DND-41 (cell line): ENCODE data around the gene JUND.

ENCODE experiments used
- ATAC-seq: fragments of 200-7000 bp; cut with Tn5 transposase; 3 replicates; pipeline ENCODE4 v1.9.1; 2021; ENCODE audit warnings: low read depth; ENCODE audit not compliant: insufficient read depth
- DNase-seq: peaks from one replicate; pipeline ENCODE4 v3.0.0-alpha.2; 2020
- H2AFZ ChIP-seq: 2 replicates; pipeline ENCODE4 v1.6.0; 2012; ENCODE audit warnings: low read depth, low read length
- H3K27ac ChIP-seq: 2 replicates; pipeline ENCODE4 v1.5.1; 2012; ENCODE audit warnings: low read length, inconsistent platforms
- H3K27me3 ChIP-seq: fragments of 200-600 bp; sonication (generic); 2 replicates; pipeline ENCODE4 v1.6.0; 2012; ENCODE audit warnings: low read length, mild to moderate bottlenecking, inconsistent platforms; ENCODE audit not compliant: insufficient read depth, poor library complexity
- H3K36me3 ChIP-seq: 2 replicates; pipeline ENCODE4 v1.5.1; 2012; ENCODE audit warnings: low read length, inconsistent platforms; ENCODE audit not compliant: insufficient read depth
- H3K4me1 ChIP-seq: 2 replicates; pipeline ENCODE4 v1.5.1; 2012; ENCODE audit warnings: mild to moderate bottlenecking, low read length; ENCODE audit not compliant: insufficient read depth
- H3K4me2 ChIP-seq: 2 replicates; pipeline ENCODE4 v1.6.0; 2012; ENCODE audit warnings: mild to moderate bottlenecking, moderate library complexity, low read length, inconsistent platforms; ENCODE audit not compliant: insufficient read depth
- H3K4me3 ChIP-seq, 2 experiments: fragments of 200-600 bp in 1 of 2; shearing (Covaris generic) in 1 of 2; 2 replicates each; pipeline ENCODE4 v1.5.1; 2012 to 2016; ENCODE audit warnings: inconsistent platforms in 2 of 2, low read length in 2 of 2, mild to moderate bottlenecking in 2 of 2, low read depth in 1 of 2, moderate library complexity in 1 of 2
- H3K79me2 ChIP-seq: 2 replicates; pipeline ENCODE4 v1.6.0; 2012; ENCODE audit warnings: low read length, inconsistent platforms; ENCODE audit not compliant: insufficient read depth
- H3K9ac ChIP-seq: 2 replicates; pipeline ENCODE4 v1.6.0; 2012; ENCODE audit warnings: low read depth, mild to moderate bottlenecking, inconsistent platforms, low read length, moderate library complexity
- H3K9me3 ChIP-seq: 2 replicates; pipeline ENCODE4 v1.5.1; 2012; ENCODE audit warnings: low read length, moderate library complexity, mild to moderate bottlenecking, inconsistent platforms; ENCODE audit not compliant: insufficient read depth, severe bottlenecking
- H4K20me1 ChIP-seq: 2 replicates; pipeline ENCODE4 v1.6.0; 2012; ENCODE audit warnings: low read length; ENCODE audit not compliant: insufficient read depth
- CTCF ChIP-seq: IDR thresholded peaks from 2 replicates; pipeline ENCODE4 v1.5.1; 2012; ENCODE audit warnings: borderline replicate concordance, low read length, moderate library complexity, mild to moderate bottlenecking; ENCODE audit not compliant: poor library complexity, severe bottlenecking; ENCODE audit errors: extremely low read depth
- EZH2 ChIP-seq: IDR thresholded peaks from 3 replicates; pipeline ENCODE4 v1.6.1; 2012; ENCODE audit warnings: borderline replicate concordance, low read depth, mild to moderate bottlenecking, moderate library complexity, low read length, inconsistent platforms; ENCODE audit not compliant: severe bottlenecking

JUND gene

GRCh38 chr19:18232540-18233223, 48.7 kb downstream of the JUND start:
- no peak overlapping the region for H2AFZ ChIP-seq
- no peak overlapping the region for H3K9ac ChIP-seq
- H3K27ac ChIP-seq, result no peak overlapping the region
- DNase-seq (no peak), ATAC-seq (no peak)
- no peaks in the 10 kb centered on the region for H3K79me2 ChIP-seq
- H3K4me2 ChIP-seq, result no peak overlapping the region
- no peaks in the 10 kb centered on the region for H3K4me1 ChIP-seq
- no peaks in the 10 kb centered on the region for H3K36me3 ChIP-seq
- TF ChIP-seq CTCF (no peak), EZH2 (no peak)
- peaks cover 12% of the 10 kb centered on the region; the same call in 1 of the 2 replicates for H4K20me1 ChIP-seq
- no peak overlapping the region for H3K4me3 ChIP-seq
- no peaks in the 10 kb centered on the region for H3K9me3 ChIP-seq
- no peaks in the 10 kb centered on the region for H3K27me3 ChIP-seq

DNA sequence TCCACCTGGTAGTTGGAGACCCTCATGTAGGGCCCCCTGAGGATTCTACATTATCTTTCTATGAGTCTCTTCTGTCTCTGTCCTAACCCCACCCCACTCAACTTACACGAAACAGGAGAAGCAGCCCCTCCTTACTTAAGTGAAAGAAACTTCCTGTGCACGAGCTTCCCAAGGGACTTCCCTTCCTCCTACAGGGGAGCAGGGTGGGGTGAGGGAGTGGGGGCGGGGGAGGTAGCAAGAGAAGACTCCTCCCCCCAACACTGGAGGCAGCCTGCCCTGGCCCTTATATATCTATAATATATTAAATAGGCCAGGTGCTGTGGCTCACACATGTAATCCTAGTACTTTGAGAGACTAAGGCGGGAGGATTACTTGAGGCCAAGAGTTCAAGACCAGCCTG, 49.6 kb downstream of the JUND start:
- Histone ChIP-seq H3K9ac (no peak overlapping the region), H2AFZ (no peak overlapping the region), H4K20me1 (peaks cover 20% of the 10 kb centered on the region; the same call in 1 of the 2 replicates), H3K9me3 (no peaks in the 10 kb centered on the region), H3K4me2 (no peak overlapping the region), H3K36me3 (no peaks in the 10 kb centered on the region), H3K27me3 (no peaks in the 10 kb centered on the region), H3K27ac (no peak overlapping the region), H3K79me2 (no peaks in the 10 kb centered on the region), H3K4me3 (no peak overlapping the region), H3K4me1 (no peaks in the 10 kb centered on the region)
- ATAC-seq (peak; percentile 55; the same call in 1 of the 3 replicates), DNase-seq (peak; percentile 21)
- TF ChIP-seq EZH2 (no peak), CTCF (no peak)

DNA sequence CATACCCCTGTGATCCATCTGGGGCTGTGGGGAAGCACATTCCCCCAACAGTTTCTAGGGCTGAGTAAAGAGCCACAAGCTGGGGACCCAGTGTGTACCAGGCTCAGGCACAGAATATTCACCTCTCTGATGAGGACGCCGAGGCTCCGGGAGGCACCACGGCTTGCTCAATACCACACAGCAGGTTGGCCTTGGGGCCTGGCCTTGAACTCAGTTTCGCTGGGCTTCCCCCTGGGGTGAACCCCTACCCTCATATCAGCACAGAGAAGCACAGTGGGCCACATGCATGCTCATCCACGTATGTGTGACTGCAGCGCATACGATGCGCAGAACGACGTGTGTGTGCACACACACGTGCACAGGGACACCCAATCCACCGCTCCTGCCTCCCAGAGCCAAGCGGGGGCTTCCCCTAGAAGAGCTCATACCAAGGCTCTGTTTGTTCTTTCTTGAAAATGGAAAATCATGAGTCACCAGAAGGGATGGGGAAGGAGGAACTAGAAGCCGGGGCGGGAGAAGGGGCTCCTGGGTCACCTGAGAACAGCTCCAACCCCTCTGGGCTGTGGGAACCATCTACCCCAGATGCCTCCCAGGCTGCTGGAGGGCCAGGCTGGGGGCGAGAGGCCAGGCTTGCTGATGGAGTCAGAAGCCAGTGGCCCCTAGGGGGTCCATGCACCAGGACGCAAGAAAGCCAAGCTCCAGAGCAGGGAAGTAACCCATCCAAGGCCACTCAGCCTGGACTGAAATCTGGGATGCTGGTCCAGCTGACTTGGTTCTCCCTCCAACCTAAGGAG, 50.3 kb downstream of the JUND start:
- no peak overlapping the region for H3K9ac ChIP-seq
- no peaks in the 10 kb centered on the region for H3K36me3 ChIP-seq
- TF ChIP-seq EZH2, result no peak
- no peak for TF ChIP-seq CTCF
- H3K27me3 ChIP-seq, result no peaks in the 10 kb centered on the region
- peaks cover 22% of the 10 kb centered on the region; the same call in 1 of the 2 replicates for H4K20me1 ChIP-seq
- ATAC-seq (no peak), DNase-seq (no peak)
- H3K4me3 ChIP-seq, result no peak overlapping the region
- H3K4me2 ChIP-seq, result no peak overlapping the region
- no peak overlapping the region for H3K27ac ChIP-seq
- no peaks in the 10 kb centered on the region for H3K79me2 ChIP-seq
- no peaks in the 10 kb centered on the region for H3K4me1 ChIP-seq
- no peaks in the 10 kb centered on the region for H3K9me3 ChIP-seq
- H2AFZ ChIP-seq, result no peak overlapping the region
